Dendritic cell treated with granulocyte-macrophage colony-stimulating factor and Interleukin-4, amounts not matched to agents 40 ng/mL and 50 ng/mL, for 4 days (primary cell): ENCODE data around the gene OR10AD1.
A peak's percentile ranks its signal among the peaks of the same experiment; 100 is the strongest.

Experiments
- H3K27ac Mint-ChIP-seq: one replicate; pipeline ENCODE4 v1.8.0; 2022; ENCODE audit warnings: mild to moderate bottlenecking, mixed read lengths
- H3K27me3 Mint-ChIP-seq: one replicate; pipeline ENCODE4 v1.8.0; 2022; ENCODE audit warnings: mild to moderate bottlenecking, mixed read lengths
- H3K36me3 Mint-ChIP-seq: one replicate; pipeline ENCODE4 v1.8.0; 2022; ENCODE audit warnings: low read depth, mixed read lengths
- H3K4me1 Mint-ChIP-seq: one replicate; pipeline ENCODE4 v1.8.0; 2022; ENCODE audit warnings: low read depth, mixed read lengths
- H3K4me3 Mint-ChIP-seq: one replicate; pipeline ENCODE4 v1.8.0; 2022; ENCODE audit warnings: mild to moderate bottlenecking, moderate library complexity, mixed read lengths
- H3K9me3 Mint-ChIP-seq: one replicate; pipeline ENCODE4 v1.8.0; 2022; ENCODE audit warnings: mixed read lengths
- intact Hi-C: fragments of 100-400 bp; cut with micrococcal nuclease; formaldehyde crosslinking; loops from one replicate; pipeline ENCODE4 v1.15.0; 2022

OR10AD1 gene

GRCh38 chr12:48199774-48200221, 3.3 kb downstream of the OR10AD1 start:
- peaks cover 38% of the 10 kb centered on the region for H3K36me3 Mint-ChIP-seq

GRCh38 chr12:48198985-48199384, 4.1 kb downstream of the OR10AD1 start:
- H3K4me3 Mint-ChIP-seq = peak overlapping the region; percentile 87
- intact Hi-C loops = loop anchor here (2.0 to 5.0 kb wide), 2 partner anchors 138 to 152 kb away; partner anchors contain the start of gene ZNF641
- H3K4me1 Mint-ChIP-seq = peaks cover 38% of the 10 kb centered on the region
- H3K36me3 Mint-ChIP-seq = peaks cover 31% of the 10 kb centered on the region
- H3K27ac Mint-ChIP-seq = peak overlapping the region; percentile 99
- H3K9me3 Mint-ChIP-seq = peaks cover 14% of the 10 kb centered on the region
- peaks cover 8% of the 10 kb centered on the region for H3K27me3 Mint-ChIP-seq

More at GRCh38 chr12:48199774-48200221, 3.3 kb downstream of the OR10AD1 start:
- peaks cover 3% of the 10 kb centered on the region for H3K27me3 Mint-ChIP-seq
- H3K9me3 Mint-ChIP-seq = peaks cover 22% of the 10 kb centered on the region
- peaks cover 38% of the 10 kb centered on the region for H3K4me1 Mint-ChIP-seq
- intact Hi-C loops = loop anchor here (2.0 to 5.0 kb wide), 2 partner anchors 138 to 151 kb away; partner anchors contain the start of gene ZNF641
- H3K27ac Mint-ChIP-seq = peak overlapping the region; percentile 99
- H3K4me3 Mint-ChIP-seq = peak overlapping the region; percentile 87

GRCh38 chr12:48198672-48198971, 4.5 kb downstream of the OR10AD1 start:
- H3K4me3 Mint-ChIP-seq = peak overlapping the region; percentile 87
- peaks cover 12% of the 10 kb centered on the region for H3K9me3 Mint-ChIP-seq
- peaks cover 31% of the 10 kb centered on the region for H3K36me3 Mint-ChIP-seq
- H3K27ac Mint-ChIP-seq = peak overlapping the region; percentile 99
- peaks cover 8% of the 10 kb centered on the region for H3K27me3 Mint-ChIP-seq
- H3K4me1 Mint-ChIP-seq = peaks cover 38% of the 10 kb centered on the region
- intact Hi-C loops = loop anchor here (2.0 to 5.0 kb wide), 2 partner anchors 139 to 152 kb away; partner anchors contain the start of gene ZNF641

GRCh38 chr12:48197971-48198671, 5.0 kb downstream of the OR10AD1 start:
- Mint-ChIP-seq H3K27ac (peak overlapping the region; percentile 99), H3K36me3 (peaks cover 31% of the 10 kb centered on the region), H3K9me3 (peaks cover 7% of the 10 kb centered on the region), H3K4me3 (peak overlapping the region; percentile 87), H3K27me3 (peaks cover 8% of the 10 kb centered on the region), H3K4me1 (peaks cover 38% of the 10 kb centered on the region)
- intact Hi-C loops = loop anchor here (2.0 to 5.0 kb wide), 2 partner anchors 139 to 153 kb away; partner anchors contain the start of gene ZNF641

GRCh38 chr12:48197549-48197970, 5.5 kb downstream of the OR10AD1 start:
- peaks cover 31% of the 10 kb centered on the region for H3K36me3 Mint-ChIP-seq
- H3K4me3 Mint-ChIP-seq = peak overlapping the region; percentile 87
- H3K27me3 Mint-ChIP-seq = peaks cover 8% of the 10 kb centered on the region

GRCh38 chr12:48194799-48195201, 8.3 kb downstream of the OR10AD1 start:
- peaks cover 15% of the 10 kb centered on the region for H3K27me3 Mint-ChIP-seq
- no peak overlapping the region for H3K27ac Mint-ChIP-seq
- intact Hi-C loops = loop anchor here (5.0 kb wide), 1 partner anchor 143 kb away; no protein-coding TSS in a partner anchor

More at GRCh38 chr12:48197549-48197970, 5.5 kb downstream of the OR10AD1 start:
- H3K27ac Mint-ChIP-seq = peak overlapping the region; percentile 99
- peaks cover 1% of the 10 kb centered on the region for H3K9me3 Mint-ChIP-seq
- H3K4me1 Mint-ChIP-seq = peaks cover 38% of the 10 kb centered on the region
- intact Hi-C loops = loop anchor here (5.0 kb wide), 1 partner anchor 140 kb away; no protein-coding TSS in a partner anchor

GRCh38 chr12:48193623-48194022, 9.5 kb downstream of the OR10AD1 start:
- Mint-ChIP-seq H3K4me1 (peaks cover 6% of the 10 kb centered on the region), H3K27ac (no peak overlapping the region), H3K36me3 (peaks cover 11% of the 10 kb centered on the region), H3K4me3 (no peak overlapping the region), H3K27me3 (peaks cover 15% of the 10 kb centered on the region), H3K9me3 (no peaks in the 10 kb centered on the region)
- intact Hi-C loops = no loop called here

More at GRCh38 chr12:48194799-48195201, 8.3 kb downstream of the OR10AD1 start:
- no peaks in the 10 kb centered on the region for H3K9me3 Mint-ChIP-seq
- peaks cover 14% of the 10 kb centered on the region for H3K4me1 Mint-ChIP-seq
- H3K36me3 Mint-ChIP-seq = peaks cover 11% of the 10 kb centered on the region
- no peak overlapping the region for H3K4me3 Mint-ChIP-seq

GRCh38 chr12:48192861-48193260, 10.2 kb downstream of the OR10AD1 start:
- Mint-ChIP-seq H3K27ac (no peak overlapping the region), H3K9me3 (no peaks in the 10 kb centered on the region), H3K4me3 (no peak overlapping the region), H3K36me3 (peaks cover 5% of the 10 kb centered on the region), H3K27me3 (peaks cover 21% of the 10 kb centered on the region), H3K4me1 (peaks cover 6% of the 10 kb centered on the region)
- intact Hi-C loops = no loop called here

GRCh38 chr12:48191096-48191495, 12.0 kb downstream of the OR10AD1 start:
- Mint-ChIP-seq H3K9me3 (no peaks in the 10 kb centered on the region), H3K27ac (no peak overlapping the region), H3K27me3 (peaks cover 28% of the 10 kb centered on the region), H3K4me3 (no peak overlapping the region), H3K36me3 (no peaks in the 10 kb centered on the region), H3K4me1 (no peaks in the 10 kb centered on the region)
- intact Hi-C loops = no loop called here

GRCh38 chr12:48189331-48190125, 13.6 kb downstream of the OR10AD1 start:
- Mint-ChIP-seq H3K27me3 (peaks cover 40% of the 10 kb centered on the region), H3K9me3 (no peaks in the 10 kb centered on the region), H3K27ac (no peak overlapping the region), H3K4me3 (no peak overlapping the region), H3K36me3 (no peaks in the 10 kb centered on the region), H3K4me1 (peaks cover 3% of the 10 kb centered on the region)
- intact Hi-C loops = loop anchor here (5.0 kb wide), 1 partner anchor 263 kb away; no protein-coding TSS in a partner anchor

GRCh38 chr12:48187916-48188695, 15.0 kb downstream of the OR10AD1 start:
- peaks cover 13% of the 10 kb centered on the region for H3K4me1 Mint-ChIP-seq
- H3K36me3 Mint-ChIP-seq = no peaks in the 10 kb centered on the region
- intact Hi-C loops = loop anchor here (5.0 kb wide), 1 partner anchor 264 kb away; no protein-coding TSS in a partner anchor

GRCh38 chr12:48185181-48185919, 17.7 kb downstream of the OR10AD1 start:
- peaks cover 67% of the 10 kb centered on the region for H3K27me3 Mint-ChIP-seq
- H3K27ac Mint-ChIP-seq = no peak overlapping the region
- H3K4me3 Mint-ChIP-seq = no peak overlapping the region
- H3K9me3 Mint-ChIP-seq = no peaks in the 10 kb centered on the region
- intact Hi-C loops = loop anchor here (5.0 kb wide), 1 partner anchor 267 kb away; no protein-coding TSS in a partner anchor
- peaks cover 18% of the 10 kb centered on the region for H3K4me1 Mint-ChIP-seq
- no peaks in the 10 kb centered on the region for H3K36me3 Mint-ChIP-seq

More at GRCh38 chr12:48187916-48188695, 15.0 kb downstream of the OR10AD1 start:
- Mint-ChIP-seq H3K27me3 (peaks cover 48% of the 10 kb centered on the region), H3K27ac (no peak overlapping the region), H3K4me3 (no peak overlapping the region), H3K9me3 (no peaks in the 10 kb centered on the region)

GRCh38 chr12:48184549-48184922, 18.6 kb downstream of the OR10AD1 start:
- Mint-ChIP-seq H3K4me1 (peaks cover 18% of the 10 kb centered on the region), H3K9me3 (no peaks in the 10 kb centered on the region), H3K27ac (no peak overlapping the region), H3K4me3 (no peak overlapping the region), H3K36me3 (no peaks in the 10 kb centered on the region), H3K27me3 (peaks cover 66% of the 10 kb centered on the region)
- intact Hi-C loops = no loop called here
